ENCODE data around the gene BYSL.
A peak's percentile ranks its signal among the peaks of the same experiment; 100 is the strongest.

BYSL gene

GRCh38 chr6:41914343-41914742 lies 7.0 kb upstream of the BYSL start:
- no peak for DNase-seq (ENCODE audit: low read depth in 1 of 2, low spot score in 1 of 2)

GRCh38 chr6:41914869-41915530 lies 6.3 kb upstream of the BYSL start:
- no peak for DNase-seq (ENCODE audit: low read depth in 1 of 2, low spot score in 1 of 2)

- no peak for DNase-seq (ENCODE audit: low read depth in 1 of 2, low spot score in 1 of 2)
Observed at GRCh38 chr6:41917528-41917927, 3.8 kb upstream of the BYSL start.

- DNase-seq (ENCODE audit: low read depth in 1 of 2, low spot score in 1 of 2): no peak
Observed at GRCh38 chr6:41921712-41921998, 356 bp downstream of the BYSL start.

GRCh38 chr6:41922154-41922553 lies 855 bp downstream of the BYSL start:
- no peak for DNase-seq (ENCODE audit: low read depth in 1 of 2, low spot score in 1 of 2)

- no peak for DNase-seq (ENCODE audit: low read depth in 1 of 2, low spot score in 1 of 2)
Observed at GRCh38 chr6:41927253-41927652, 6.0 kb downstream of the BYSL start.

- no peak for DNase-seq (ENCODE audit: low read depth in 1 of 2, low spot score in 1 of 2)
Observed at GRCh38 chr6:41929924-41930323, 8.6 kb downstream of the BYSL start.

GRCh38 chr6:41931792-41932191 lies 10.5 kb downstream of the BYSL start:
- no peak for DNase-seq (ENCODE audit: low read depth in 1 of 2, low spot score in 1 of 2)

- DNase-seq (ENCODE audit: low read depth in 1 of 2, low spot score in 1 of 2): no peak
Observed at GRCh38 chr6:41932378-41932777, 11.1 kb downstream of the BYSL start.

GRCh38 chr6:41934278-41935192 lies 13.2 kb downstream of the BYSL start:
- no peak for DNase-seq (ENCODE audit: low read depth in 1 of 2, low spot score in 1 of 2)

GRCh38 chr6:41935193-41935574 lies 13.9 kb downstream of the BYSL start:
- no peak for DNase-seq (ENCODE audit: low read depth in 1 of 2, low spot score in 1 of 2)

GRCh38 chr6:41935685-41936072 lies 14.4 kb downstream of the BYSL start:
- DNase-seq (ENCODE audit: low read depth in 1 of 2, low spot score in 1 of 2): no peak

- peak in 1 of 2 donors; percentile 45 for DNase-seq (ENCODE audit: low read depth in 1 of 2, low spot score in 1 of 2)
Observed at GRCh38 chr6:41936073-41936837, 15.0 kb downstream of the BYSL start.

GRCh38 chr6:41937472-41937860 lies 16.2 kb downstream of the BYSL start:
- no peak for DNase-seq (ENCODE audit: low read depth in 1 of 2, low spot score in 1 of 2)

- no peak for DNase-seq (ENCODE audit: low read depth in 1 of 2, low spot score in 1 of 2)
Observed at GRCh38 chr6:41937861-41938574, 16.7 kb downstream of the BYSL start.

- DNase-seq (ENCODE audit: low read depth in 1 of 2, low spot score in 1 of 2): no peak
Observed at GRCh38 chr6:41938590-41939175, 17.4 kb downstream of the BYSL start.

- DNase-seq (ENCODE audit: low read depth in 1 of 2, low spot score in 1 of 2): no peak
Observed at GRCh38 chr6:41939176-41939847, 18.0 kb downstream of the BYSL start.

GRCh38 chr6:41939848-41940758 lies 18.8 kb downstream of the BYSL start:
- no peak for DNase-seq (ENCODE audit: low read depth in 1 of 2, low spot score in 1 of 2)

GRCh38 chr6:41940759-41941279 lies 19.5 kb downstream of the BYSL start:
- peak in 1 of 2 donors; percentile 27 for DNase-seq (ENCODE audit: low read depth in 1 of 2, low spot score in 1 of 2)

Measured in activated T-helper 1 cell treated with anti-CD3 and anti-CD28 coated beads, Interleukin-2, amount 50 U/mL, for 16 hours (primary cell).